GM20000 (cell line): Measurements from ENCODE around the gene FEM1B.

Experiments
- DNase-seq: peaks from one replicate; pipeline ENCODE4 v3.0.0; 2012; ENCODE audit warnings: low spot score
- TF ChIP-seq, protein P1 (sequence below): IDR thresholded peaks from 2 replicates; pipeline ENCODE4 v1.5.1; 2012; ENCODE audit warnings: mild to moderate bottlenecking, control low read depth; ENCODE audit errors: extremely low read depth, missing control alignments

FEM1B gene

DNA sequence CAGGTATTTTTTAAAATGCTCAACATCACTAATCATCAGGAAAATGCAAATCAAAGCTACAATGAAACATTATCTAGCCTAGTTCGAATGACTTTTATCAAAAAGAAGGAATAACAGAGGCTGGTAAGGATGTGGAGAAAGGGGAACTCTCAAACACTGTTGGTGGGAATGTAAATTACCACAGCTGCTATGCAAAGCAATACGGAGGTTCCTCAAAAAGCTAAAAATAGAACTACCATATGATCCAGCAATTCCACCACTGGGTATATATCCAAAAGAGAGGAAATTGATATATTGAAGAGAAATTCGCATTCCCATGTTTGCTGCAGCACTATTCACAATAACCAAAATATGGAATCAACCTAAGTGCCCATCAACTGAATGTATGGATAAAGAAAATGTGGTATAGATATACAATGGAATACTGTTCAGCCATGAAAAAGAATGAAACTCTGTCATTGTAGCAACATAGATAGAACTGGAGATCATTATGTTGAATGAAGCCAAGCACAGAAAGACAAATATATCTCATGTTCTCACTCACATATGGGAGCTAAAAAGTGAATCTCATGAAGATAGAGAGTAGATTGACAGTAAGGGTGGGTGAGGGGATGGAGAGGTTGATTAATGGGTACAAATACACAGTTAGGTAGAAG, 28.4 kb upstream of the FEM1B start:
- no peak for DNase-seq
- TF ChIP-seq, protein P1, sequence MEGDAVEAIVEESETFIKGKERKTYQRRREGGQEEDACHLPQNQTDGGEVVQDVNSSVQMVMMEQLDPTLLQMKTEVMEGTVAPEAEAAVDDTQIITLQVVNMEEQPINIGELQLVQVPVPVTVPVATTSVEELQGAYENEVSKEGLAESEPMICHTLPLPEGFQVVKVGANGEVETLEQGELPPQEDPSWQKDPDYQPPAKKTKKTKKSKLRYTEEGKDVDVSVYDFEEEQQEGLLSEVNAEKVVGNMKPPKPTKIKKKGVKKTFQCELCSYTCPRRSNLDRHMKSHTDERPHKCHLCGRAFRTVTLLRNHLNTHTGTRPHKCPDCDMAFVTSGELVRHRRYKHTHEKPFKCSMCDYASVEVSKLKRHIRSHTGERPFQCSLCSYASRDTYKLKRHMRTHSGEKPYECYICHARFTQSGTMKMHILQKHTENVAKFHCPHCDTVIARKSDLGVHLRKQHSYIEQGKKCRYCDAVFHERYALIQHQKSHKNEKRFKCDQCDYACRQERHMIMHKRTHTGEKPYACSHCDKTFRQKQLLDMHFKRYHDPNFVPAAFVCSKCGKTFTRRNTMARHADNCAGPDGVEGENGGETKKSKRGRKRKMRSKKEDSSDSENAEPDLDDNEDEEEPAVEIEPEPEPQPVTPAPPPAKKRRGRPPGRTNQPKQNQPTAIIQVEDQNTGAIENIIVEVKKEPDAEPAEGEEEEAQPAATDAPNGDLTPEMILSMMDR, result no peak

GRCh38 chr15:68252925-68253534, 24.5 kb upstream of the FEM1B start:
- DNase-seq, result peak; percentile 77
- TF ChIP-seq, protein P1, result peak; percentile 62

GRCh38 chr15:68256675-68257450, 20.7 kb upstream of the FEM1B start:
- DNase-seq, result peak; percentile 37
- TF ChIP-seq, protein P1, result no peak

- DNase-seq, result no peak
- TF ChIP-seq, protein P1, result no peak
Observed at GRCh38 chr15:68258692-68259091, 18.9 kb upstream of the FEM1B start.

GRCh38 chr15:68259883-68260282, 17.7 kb upstream of the FEM1B start:
- TF ChIP-seq, protein P1, result no peak
- no peak for DNase-seq

GRCh38 chr15:68261241-68261640, 16.3 kb upstream of the FEM1B start:
- no peak for DNase-seq
- TF ChIP-seq, protein P1, result no peak

- TF ChIP-seq, protein P1, result no peak
- no peak for DNase-seq
Observed at GRCh38 chr15:68261980-68262379, 15.6 kb upstream of the FEM1B start.
